ENCODE measurements around the gene PRPF19. TPM values are rescaled to one million over a fixed set of nuclear protein-coding genes. Genes with fewer than 3 reads are reported as not detected.

Gene PRPF19
- total RNA-seq, 2 donors from 2014 or later = 40.3 to 42.3 TPM

GRCh38 chr11:60925868-60926267, 19.5 kb upstream of the PRPF19 start:
- intact Hi-C loops (cut with DNase I) = no loop called here
- ATAC-seq (no peak), DNase-seq (no peak)

- DNase-seq (no peak), ATAC-seq (peak in 1 of 2 donors; percentile 6)
- intact Hi-C loops (cut with DNase I) = no loop called here
These were observed 18.8 kb upstream of the PRPF19 start for GRCh38 chr11:60924906-60925853.

GRCh38 chr11:60924110-60924905, 17.9 kb upstream of the PRPF19 start, which contains the start of gene TMEM132A:
TMEM132A (plus strand) TSS chr11:60924460; CDS start chr11:60924634, 174 bp downstream.
- DNase-seq = peak; percentile 85
- intact Hi-C loops (cut with DNase I) = no loop called here
- ATAC-seq = peak; percentile 89 to 90

GRCh38 chr11:60923800-60924109, 17.4 kb upstream of the PRPF19 start:
- intact Hi-C loops (cut with DNase I) = no loop called here
- peak in 1 of 2 donors; percentile 11 for ATAC-seq
- DNase-seq = no peak

DNA sequence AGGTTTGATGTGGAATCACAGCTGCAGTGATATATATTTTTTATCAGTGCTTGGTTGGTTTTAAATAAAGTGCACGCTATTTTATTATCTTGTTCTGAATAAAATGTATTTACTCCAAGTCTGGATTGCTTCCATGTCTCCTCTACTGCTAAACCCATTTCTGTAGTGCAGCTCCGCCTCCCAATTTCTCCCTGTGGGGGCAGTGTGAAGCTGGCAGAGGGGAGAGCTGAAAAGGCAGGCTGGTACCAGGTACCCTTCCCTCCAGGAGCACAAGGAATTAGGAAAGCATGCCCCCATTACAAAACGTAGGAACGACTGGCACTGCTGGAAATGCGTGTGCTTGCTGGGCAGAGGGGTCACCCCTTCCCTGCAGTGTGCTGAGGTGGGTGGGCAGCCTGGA, 16.9 kb upstream of the PRPF19 start:
- no peak for ATAC-seq

DNA sequence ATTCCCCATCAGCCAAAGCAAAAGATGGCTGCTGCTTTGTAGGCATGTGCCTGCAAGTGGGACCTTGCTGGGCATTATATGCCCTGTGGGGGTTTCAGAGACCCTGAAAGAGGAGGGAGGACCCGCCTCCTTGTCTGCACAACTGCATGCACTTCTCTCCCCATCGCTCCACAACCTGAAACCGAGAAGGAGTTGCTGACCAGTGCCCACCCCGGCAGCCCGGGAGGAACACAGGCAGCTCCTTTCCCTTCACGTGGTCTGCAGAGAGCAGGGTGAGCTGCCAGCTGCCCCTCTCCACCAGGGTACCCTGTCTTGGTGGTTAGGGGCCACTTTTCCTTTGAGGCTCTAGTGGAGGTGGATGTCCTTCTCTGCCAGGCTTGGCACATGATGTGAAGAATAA, 16.5 kb upstream of the PRPF19 start:
- no peak for DNase-seq
- ATAC-seq = no peak
- intact Hi-C loops (cut with DNase I) = no loop called here

More for the DNA sequence above, 16.9 kb upstream of the PRPF19 start:
- intact Hi-C loops (cut with DNase I) = no loop called here
- no peak for DNase-seq

DNA sequence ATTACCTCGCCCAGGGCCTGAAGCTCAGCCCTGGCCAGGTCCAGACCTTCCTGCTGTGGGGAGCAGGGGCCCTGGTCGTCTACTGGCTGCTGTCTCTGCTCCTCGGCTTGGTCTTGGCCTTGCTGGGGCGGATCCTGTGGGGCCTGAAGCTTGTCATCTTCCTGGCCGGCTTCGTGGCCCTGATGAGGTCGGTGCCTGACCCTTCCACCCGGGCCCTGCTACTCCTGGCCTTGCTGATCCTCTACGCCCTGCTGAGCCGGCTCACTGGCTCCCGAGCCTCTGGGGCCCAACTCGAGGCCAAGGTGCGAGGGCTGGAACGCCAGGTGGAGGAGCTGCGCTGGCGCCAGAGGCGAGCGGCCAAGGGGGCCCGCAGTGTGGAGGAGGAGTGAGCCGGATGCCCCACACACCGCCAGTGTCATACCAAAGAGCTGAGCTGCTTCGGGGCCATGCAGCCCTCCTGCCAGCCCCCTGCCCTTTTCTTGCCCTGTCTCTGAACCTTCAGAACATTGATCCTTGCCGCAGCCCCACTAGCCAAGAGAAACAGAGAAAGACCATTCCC, 15.5 kb upstream of the PRPF19 start:
- intact Hi-C loops (cut with DNase I) = no loop called here
- DNase-seq = no peak
- ATAC-seq = no peak

- no peak for DNase-seq
- no peak for ATAC-seq
- intact Hi-C loops (cut with DNase I) = no loop called here
These were observed 14.9 kb upstream of the PRPF19 start for GRCh38 chr11:60921259-60921658.

GRCh38 chr11:60919956-60920355, 13.6 kb upstream of the PRPF19 start:
- ATAC-seq (no peak), DNase-seq (no peak)
- intact Hi-C loops (cut with DNase I) = no loop called here

DNA sequence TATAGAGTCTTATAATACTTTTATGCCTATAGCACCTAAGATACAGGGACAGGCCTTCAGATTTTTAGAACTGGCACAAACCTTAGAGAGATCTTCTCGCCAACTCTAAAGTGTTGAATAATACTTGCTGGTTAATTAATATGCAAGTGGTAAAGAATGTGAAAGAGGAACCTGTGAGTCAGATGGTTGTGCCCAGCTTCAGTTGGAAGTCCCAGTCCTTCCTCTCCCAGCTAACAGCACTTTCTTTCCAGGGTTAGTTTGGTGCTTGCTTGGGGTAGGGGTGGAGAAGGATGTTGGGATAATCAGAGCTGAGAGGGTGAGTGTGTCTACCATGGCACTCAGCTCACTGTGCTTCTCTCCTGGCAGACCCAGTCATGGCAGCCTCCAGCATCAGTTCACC, 12.9 kb upstream of the PRPF19 start:
- intact Hi-C loops (cut with DNase I) = no loop called here
- ATAC-seq = no peak
- DNase-seq = no peak

DNA sequence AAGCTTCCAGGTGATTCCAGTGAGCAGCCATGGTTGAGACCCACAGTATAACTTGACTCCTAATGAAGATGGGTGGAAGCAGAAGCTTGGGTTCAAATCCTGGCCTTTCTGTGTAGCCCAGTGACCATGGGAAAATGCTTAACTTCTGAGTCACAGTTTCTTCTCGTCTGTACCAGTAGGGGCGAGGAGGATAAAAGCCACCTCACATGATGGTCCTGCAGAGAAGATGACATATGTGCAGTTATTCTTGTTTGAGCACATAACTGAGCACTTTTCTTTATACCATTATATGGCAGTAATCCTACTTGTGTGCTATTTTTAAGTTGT, 12.5 kb upstream of the PRPF19 start:
- intact Hi-C loops (cut with DNase I) = no loop called here
- no peak for DNase-seq
- no peak for ATAC-seq

GRCh38 chr11:60918251-60918938, 12.0 kb upstream of the PRPF19 start:
- ATAC-seq = no peak
- DNase-seq = no peak

DNA sequence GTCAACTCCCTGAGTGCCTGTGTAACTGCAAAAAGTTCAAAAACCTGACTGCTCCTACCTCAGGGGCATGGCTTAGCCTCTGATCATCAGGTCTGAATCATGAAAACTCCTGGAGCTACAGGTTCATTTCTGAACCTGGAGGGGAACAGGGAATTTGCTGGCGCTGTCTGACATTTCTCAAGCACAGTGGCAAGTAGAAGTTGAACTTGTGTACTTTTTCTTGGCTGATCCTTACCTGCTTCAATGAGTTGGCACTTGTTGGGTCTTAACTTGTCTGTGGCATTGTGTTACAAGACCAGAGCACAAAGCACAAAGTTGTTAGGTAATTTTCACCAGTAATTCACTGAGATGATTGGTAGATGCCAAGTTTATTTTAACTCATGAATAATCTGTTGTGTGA, 10.9 kb upstream of the PRPF19 start:
- DNase-seq (no peak), ATAC-seq (no peak)
- intact Hi-C loops (cut with DNase I) = no loop called here

More at GRCh38 chr11:60918251-60918938, 12.0 kb upstream of the PRPF19 start:
- intact Hi-C loops (cut with DNase I) = no loop called here

- DNase-seq = no peak
- intact Hi-C loops (cut with DNase I) = no loop called here
- no peak for ATAC-seq
These were observed 10.4 kb upstream of the PRPF19 start for GRCh38 chr11:60916669-60917206.

DNA sequence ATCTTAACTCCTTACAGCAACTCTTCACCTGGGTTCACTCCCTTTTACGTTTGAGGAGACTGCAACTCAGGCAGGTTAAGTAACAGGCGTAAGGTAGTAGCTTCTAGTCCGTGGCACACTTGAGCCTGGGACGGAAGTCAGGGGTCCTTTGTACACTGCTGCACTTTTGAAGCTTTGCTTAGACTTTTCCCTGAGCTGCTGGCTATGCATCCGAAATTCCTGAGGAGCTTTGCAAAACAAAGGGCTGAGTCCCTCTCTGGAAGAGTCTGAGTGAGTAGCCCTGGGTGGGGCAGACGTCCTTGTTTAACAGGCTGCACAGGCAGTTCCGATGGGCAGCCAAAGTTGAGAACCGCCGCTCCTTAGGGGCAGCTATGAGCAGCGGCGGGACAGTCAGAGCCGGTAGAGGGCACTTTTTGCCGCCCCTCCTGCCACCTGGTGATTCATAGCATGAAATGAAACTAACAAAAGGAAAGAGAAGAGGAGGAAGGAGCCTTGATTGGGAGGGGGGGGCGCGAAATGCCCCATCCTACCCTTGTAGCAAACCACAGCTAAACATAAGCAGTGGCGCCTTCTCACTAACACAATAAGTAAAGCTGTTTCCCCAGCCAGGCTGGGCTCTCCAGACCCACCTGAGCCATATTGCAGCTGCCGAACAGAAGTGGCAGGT, 9.0 kb upstream of the PRPF19 start:
- ATAC-seq (peak; percentile 33 to 55), DNase-seq (peak; percentile 72)
- intact Hi-C loops (cut with DNase I) = no loop called here

GRCh38 chr11:60914633-60915247, 8.4 kb upstream of the PRPF19 start:
- no peak for DNase-seq
- peak; percentile 57 to 64 for ATAC-seq

GRCh38 chr11:60913793-60914632, 7.6 kb upstream of the PRPF19 start, which contains the start of gene TMEM109:
TMEM109 (plus strand) TSS chr11:60914158; CDS start chr11:60919694, 5,536 bp downstream.
- DNase-seq (peak; percentile 92), ATAC-seq (peak; percentile 82 to 85)
- intact Hi-C loops (cut with DNase I) = no loop called here

More at GRCh38 chr11:60914633-60915247, 8.4 kb upstream of the PRPF19 start:
- intact Hi-C loops (cut with DNase I) = no loop called here
